ENCODE measurements around the gene HM13.
"Not testable (repeated sequence)": the region's sequence is repeated elsewhere in the genome, so short reads cannot be mapped to it uniquely, and the experiment has no call there.

GRCh38 chr20:31579941-31580651 is 65.9 kb downstream of the HM13 start:
- not testable (repeated sequence) for TF ChIP-seq RAD21 (IDR thresholded peaks at IDR 0.05; ENCODE audit: low read depth); TCF12 (IDR thresholded peaks at IDR 0.05; ENCODE audit: low read depth); CREB1 (IDR thresholded peaks at IDR 0.05; ENCODE audit: low read depth); TAF1 (IDR thresholded peaks at IDR 0.05; ENCODE audit: low read depth); REST (IDR thresholded peaks at IDR 0.05; ENCODE audit: low read depth); USF1 (IDR thresholded peaks at IDR 0.05); FOXM1 (IDR thresholded peaks at IDR 0.05; ENCODE audit: borderline replicate concordance, low read depth); EP300 (IDR thresholded peaks at IDR 0.05; ENCODE audit: borderline replicate concordance)

All from Ishikawa (cell line).